CD4-positive, alpha-beta T cell treated with Interleukin-2 at 100 ng/mL for 4 hours (primary cell): Measurements from ENCODE around the gene SMYD3.

Source experiments
- DNase-seq: peaks from one replicate; pipeline ENCODE4 v3.0.0-alpha.2; 2020; ENCODE audit warnings: low spot score

Gene SMYD3

GRCh38 chr1:246213502-246213901, 293.6 kb downstream of the SMYD3 start:
- no peak for DNase-seq

GRCh38 chr1:246213036-246213435, 294.0 kb downstream of the SMYD3 start:
- DNase-seq: no peak

- no peak for DNase-seq
Measured at GRCh38 chr1:246212013-246212412, 295.1 kb downstream of the SMYD3 start.

- DNase-seq: no peak
Measured at GRCh38 chr1:246210756-246211155, 296.3 kb downstream of the SMYD3 start.

GRCh38 chr1:246208105-246208504, 299.0 kb downstream of the SMYD3 start:
- DNase-seq: no peak

GRCh38 chr1:246203180-246203579, 303.9 kb downstream of the SMYD3 start:
- no peak for DNase-seq

GRCh38 chr1:246200738-246201137, 306.3 kb downstream of the SMYD3 start:
- no peak for DNase-seq

GRCh38 chr1:246200225-246200624, 306.9 kb downstream of the SMYD3 start:
- DNase-seq: no peak

GRCh38 chr1:246199086-246199645, 307.9 kb downstream of the SMYD3 start:
- no peak for DNase-seq

GRCh38 chr1:246198115-246198816, 308.8 kb downstream of the SMYD3 start:
- no peak for DNase-seq

- DNase-seq: no peak
Measured at GRCh38 chr1:246197076-246197475, 310.0 kb downstream of the SMYD3 start.

GRCh38 chr1:246195296-246195695, 311.8 kb downstream of the SMYD3 start:
- DNase-seq: no peak

GRCh38 chr1:246193537-246193936, 313.5 kb downstream of the SMYD3 start:
- no peak for DNase-seq

GRCh38 chr1:246189126-246189525, 318.0 kb downstream of the SMYD3 start:
- no peak for DNase-seq

GRCh38 chr1:246187834-246188372, 319.2 kb downstream of the SMYD3 start:
- no peak for DNase-seq

- no peak for DNase-seq
Measured at GRCh38 chr1:246184503-246184902, 322.6 kb downstream of the SMYD3 start.

- DNase-seq: no peak
Measured at GRCh38 chr1:246182149-246182851, 324.8 kb downstream of the SMYD3 start.

- no peak for DNase-seq
Measured at GRCh38 chr1:246181241-246181640, 325.8 kb downstream of the SMYD3 start.

- no peak for DNase-seq
Measured at GRCh38 chr1:246179401-246179800, 327.7 kb downstream of the SMYD3 start.

GRCh38 chr1:246178717-246179311, 328.3 kb downstream of the SMYD3 start:
- DNase-seq: no peak

- DNase-seq: no peak
Measured at GRCh38 chr1:246176126-246177024, 330.7 kb downstream of the SMYD3 start.
